ENCODE data around the gene NDUFA5.

Gene NDUFA5

DNA sequence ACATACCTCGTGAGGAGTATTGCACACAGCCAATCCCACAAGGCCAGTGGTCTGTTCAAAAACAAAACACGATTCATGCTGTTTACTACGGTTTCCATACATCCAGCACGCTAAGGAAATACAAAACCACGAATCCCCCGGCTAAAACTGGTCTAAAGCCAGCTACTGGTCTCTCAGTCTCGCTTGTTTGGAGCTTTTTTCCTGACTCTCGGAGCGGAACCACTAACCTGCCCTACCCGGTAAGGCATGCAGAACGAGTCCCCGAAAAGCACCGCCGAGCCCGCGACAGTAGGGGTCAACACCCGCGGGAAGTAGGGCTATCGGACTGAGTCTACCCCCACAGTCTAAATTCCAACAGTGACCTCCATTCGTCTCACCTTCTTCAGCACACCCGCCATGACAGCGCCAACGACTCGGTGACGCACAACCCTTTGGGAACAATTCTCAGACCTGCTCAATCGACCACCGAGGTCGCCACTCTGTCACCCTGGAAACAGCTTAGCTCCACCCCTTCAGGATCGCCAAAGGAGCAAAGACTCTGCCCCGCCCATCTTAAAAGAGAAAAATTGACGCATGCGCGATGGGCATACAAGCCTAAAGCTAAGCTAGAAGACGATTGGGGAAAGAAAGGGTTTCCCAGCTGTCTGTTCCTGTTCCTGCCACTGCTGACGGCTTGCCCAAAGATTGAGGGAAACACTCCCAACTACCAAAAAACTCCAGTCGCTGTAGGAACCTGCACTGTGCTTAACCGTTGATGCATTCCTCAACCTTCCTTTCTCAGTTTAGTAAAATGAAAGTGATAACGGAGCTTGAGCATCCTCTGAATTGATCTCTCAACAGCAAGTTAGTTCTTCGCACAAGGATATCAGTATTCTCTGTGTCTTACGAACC is at the start of gene NDUFA5:
NDUFA5 (minus strand) TSS at position 421 of the 891 bp plus-strand sequence; CDS start at position 398, 23 bp downstream.
- DNase-seq (ENCODE audit: low read depth in 2 of 2): peak; percentile 90 to 94

GRCh38 chr7:123604739-123605138 is 47.1 kb upstream of the NDUFA5 start:
- no peak for DNase-seq (ENCODE audit: low read depth in 2 of 2)

- DNase-seq (ENCODE audit: low read depth in 2 of 2): no peak
Observed at GRCh38 chr7:123602648-123603047, 45.0 kb upstream of the NDUFA5 start.

GRCh38 chr7:123601530-123601929 is 43.9 kb upstream of the NDUFA5 start, which contains the start of gene ASB15:
Gene ASB15 (plus strand): TSS chr7:123601821. CDS start chr7:123614503, 12,682 bp downstream.
- DNase-seq (ENCODE audit: low read depth in 2 of 2): no peak

DNA sequence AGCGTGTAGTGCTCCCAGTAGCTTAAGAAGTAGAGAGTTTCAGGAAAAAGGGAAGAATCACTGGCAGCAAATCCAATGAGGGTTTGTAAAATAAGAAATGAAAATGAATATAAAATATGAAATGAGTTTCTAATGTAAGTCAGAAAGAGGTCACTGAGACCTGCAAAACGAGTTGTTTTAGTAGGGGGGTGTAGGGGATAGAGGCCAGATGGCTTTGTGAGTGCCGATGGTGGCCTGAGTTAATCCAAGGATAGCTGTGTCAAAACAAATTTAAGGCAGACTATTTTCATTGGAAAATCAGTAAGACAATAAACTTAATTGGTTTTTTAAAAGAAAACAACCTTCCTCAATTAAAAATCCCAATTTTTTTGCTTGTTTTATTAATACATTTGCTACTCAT is 43.3 kb upstream of the NDUFA5 start:
- DNase-seq (ENCODE audit: low read depth in 2 of 2): no peak

GRCh38 chr7:123599766-123600165 is 42.1 kb upstream of the NDUFA5 start:
- no peak for DNase-seq (ENCODE audit: low read depth in 2 of 2)

DNA sequence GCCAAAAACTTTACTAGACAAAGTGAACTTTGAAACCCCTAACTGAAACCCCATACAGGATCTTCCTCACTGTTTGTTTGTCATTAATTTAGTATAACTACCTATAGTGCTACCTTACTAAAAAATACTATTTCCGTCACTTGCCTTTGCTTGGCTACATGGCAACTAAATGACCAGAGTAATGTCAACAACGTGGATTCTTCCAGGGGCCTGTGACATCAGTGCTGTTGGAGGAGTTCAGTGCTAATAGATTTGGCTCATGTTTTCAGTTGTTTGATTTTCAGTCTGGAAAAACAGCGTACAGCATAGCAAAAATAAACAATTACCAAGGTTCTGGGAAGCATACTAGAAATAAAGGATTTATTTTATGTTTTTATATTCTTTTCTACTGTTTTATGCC is 41.0 kb upstream of the NDUFA5 start:
- no peak for DNase-seq (ENCODE audit: low read depth in 2 of 2)

DNA sequence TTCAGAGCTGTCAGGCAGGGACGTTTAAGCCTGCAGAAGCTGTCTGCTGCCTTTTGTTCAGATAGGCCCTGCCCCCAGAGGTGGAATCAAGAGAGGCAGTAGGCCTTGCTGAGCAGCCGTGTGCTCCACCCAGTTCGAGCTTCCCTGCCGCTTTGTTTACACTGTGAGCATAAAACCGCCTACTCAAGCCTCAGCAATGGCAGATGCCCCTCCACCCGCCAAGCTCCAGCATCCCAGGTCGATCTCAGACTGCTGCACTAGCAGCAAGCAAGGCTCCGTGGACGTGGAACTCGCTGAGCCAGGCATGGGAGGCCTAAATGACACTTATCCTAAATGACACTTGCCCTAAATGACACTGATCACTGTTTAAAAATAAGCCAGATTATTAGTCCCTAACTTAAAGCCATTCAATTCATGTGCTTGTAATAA is 37.2 kb upstream of the NDUFA5 start:
- DNase-seq (ENCODE audit: low read depth in 2 of 2): no peak

DNA sequence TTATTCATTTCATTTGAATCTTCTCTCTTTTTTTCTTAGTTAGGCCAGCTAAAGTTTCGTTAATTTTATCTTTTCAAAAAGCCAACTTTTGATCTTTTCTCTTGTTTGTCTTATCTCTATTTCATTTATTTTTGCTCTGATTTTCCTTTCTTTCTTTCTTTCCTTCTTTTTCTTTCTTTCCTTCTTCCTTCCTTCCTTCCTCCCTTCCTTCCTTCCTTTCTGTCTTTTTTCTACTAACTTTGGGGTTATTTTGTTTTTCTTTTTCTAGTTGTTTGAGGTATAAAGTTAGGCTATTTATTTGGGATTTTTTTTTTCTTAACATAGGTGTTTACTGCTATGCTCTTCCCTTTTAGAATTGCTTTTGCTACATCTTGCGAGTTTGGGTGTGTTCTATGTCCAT is 30.8 kb upstream of the NDUFA5 start:
- no peak for DNase-seq (ENCODE audit: low read depth in 2 of 2)

DNA sequence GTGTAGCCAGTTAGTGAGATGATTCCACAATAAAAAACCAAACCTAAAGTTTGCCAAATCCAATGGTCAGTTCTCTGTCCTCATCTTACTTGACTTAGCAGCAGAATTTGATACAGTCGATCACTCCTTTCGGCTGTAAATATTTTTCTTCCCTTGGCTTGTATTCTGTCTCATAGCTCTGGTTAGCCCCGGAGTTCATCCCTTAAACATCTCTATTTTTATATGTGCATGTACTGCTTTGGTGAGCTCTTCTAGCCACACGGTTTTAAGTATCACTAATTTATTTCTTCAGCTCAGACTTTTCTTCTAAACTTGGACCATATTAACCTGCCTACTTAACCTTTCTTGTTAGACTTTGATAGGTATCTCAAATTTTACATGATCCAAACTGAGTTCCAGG is 26.2 kb upstream of the NDUFA5 start:
- DNase-seq (ENCODE audit: low read depth in 2 of 2): no peak

- no peak for DNase-seq (ENCODE audit: low read depth in 2 of 2)
Observed at GRCh38 chr7:123581162-123581459, 23.5 kb upstream of the NDUFA5 start.

GRCh38 chr7:123580406-123581161 is 23.0 kb upstream of the NDUFA5 start:
- no peak for DNase-seq (ENCODE audit: low read depth in 2 of 2)

DNA sequence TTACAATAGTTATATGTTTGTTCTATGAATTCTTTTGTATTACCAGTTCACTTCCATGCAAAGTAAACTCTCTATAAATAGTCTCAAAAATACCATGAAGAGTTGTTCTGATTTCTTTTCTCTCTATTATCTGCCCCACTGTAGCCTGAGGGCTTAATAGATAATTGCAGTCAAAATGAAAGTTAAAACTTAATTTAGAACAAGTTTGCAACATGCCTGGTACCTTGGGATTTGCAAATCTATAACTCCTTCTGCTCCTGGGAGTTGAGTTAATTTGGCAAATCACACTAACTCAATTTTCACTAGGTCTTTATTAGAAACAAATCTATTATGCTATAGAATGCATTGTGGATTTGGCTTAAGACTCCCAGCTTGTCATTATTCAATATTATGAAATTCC is 21.8 kb upstream of the NDUFA5 start:
- DNase-seq (ENCODE audit: low read depth in 2 of 2): no peak

- DNase-seq (ENCODE audit: low read depth in 2 of 2): no peak
Observed at GRCh38 chr7:123573896-123574467, 16.4 kb upstream of the NDUFA5 start.

GRCh38 chr7:123573341-123573740 is 15.7 kb upstream of the NDUFA5 start:
- no peak for DNase-seq (ENCODE audit: low read depth in 2 of 2)

DNA sequence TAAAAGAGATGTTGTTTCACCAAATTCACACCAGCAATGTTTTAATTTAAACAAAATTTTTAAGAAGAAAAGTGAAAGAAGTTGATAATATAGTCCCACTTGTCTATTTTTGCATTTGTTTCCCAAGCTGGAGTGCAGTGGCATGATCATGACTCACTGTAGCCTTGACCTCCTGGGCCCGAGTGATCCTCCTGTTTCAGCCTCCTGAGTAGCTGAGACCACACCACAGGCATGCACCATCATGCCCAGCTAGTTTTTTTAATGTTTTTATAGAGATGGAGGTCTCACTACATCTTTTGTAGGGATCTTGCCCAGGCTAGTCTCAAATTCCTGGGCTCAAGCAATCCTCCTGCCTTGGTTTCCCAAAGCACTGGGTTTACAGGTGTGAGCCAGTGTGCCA is 14.1 kb upstream of the NDUFA5 start:
- no peak for DNase-seq (ENCODE audit: low read depth in 2 of 2)

- DNase-seq (ENCODE audit: low read depth in 2 of 2): no peak
Observed at GRCh38 chr7:123571187-123571586, 13.6 kb upstream of the NDUFA5 start.

DNA sequence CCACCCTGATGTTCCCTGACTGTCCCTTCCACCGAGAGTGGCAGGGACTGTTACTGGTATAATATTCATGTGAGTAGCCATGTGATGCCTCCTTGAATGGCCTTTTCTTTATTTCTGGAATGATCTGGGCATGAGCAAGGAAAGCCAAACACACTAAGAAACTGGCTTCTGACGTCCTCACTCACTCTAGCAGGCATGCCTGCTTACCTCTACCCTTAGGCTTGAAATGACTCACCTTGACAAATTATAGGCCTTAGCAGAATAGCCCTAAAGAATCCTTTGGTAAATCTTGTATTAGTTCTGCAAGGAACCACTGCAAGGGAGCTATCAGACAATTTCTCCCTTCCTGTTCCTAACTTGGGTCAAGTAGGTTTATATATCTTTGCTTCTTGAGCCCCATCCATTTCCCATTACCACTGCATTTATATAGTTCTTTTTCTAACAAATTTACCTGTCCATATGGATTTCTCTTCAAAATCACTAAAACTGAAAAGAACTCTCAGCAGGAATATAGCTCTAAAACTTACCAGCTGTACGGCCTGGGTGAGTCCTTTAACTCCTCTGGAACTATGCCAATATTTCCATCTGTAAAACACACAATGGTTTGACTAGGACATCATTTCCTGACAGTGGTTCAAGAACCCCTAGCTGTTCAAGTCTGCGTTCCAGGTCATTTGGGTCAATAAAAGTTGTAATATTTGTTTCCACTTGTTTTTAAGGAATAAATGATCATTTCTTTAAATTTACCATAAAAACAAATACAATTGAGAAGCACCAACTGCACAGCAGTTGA is 13.0 kb upstream of the NDUFA5 start:
- DNase-seq (ENCODE audit: low read depth in 2 of 2): no peak

DNA sequence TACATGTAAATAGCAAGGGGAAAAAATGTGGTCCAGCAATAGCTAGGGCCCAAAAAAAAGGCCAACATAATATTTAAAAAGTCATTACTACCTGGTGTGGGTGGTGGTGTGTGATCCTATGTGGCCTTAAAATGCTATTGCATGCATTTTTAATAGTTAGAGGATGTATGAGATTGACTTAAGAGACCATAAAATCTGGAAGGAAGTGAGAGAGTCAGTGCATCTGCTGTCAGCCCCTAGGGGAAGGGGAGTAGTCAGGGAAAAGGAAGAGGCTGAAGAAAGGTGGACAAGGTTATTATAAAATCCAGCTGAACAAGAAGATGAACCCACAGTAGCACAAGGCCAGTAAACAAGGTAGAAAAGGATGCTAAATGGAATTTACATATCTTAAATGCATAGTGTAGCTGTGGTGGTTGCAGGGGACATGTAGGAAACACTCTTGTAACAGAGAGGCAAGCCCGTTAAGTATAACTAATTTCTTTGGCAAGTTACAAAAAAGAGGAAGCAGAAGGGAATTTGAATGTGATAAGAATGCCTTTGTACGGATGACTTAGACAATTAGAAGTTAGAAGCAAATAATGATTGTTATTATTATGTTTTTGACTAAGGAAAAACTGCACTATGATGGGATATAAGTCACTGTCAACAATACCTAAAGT is 11.9 kb upstream of the NDUFA5 start:
- DNase-seq (ENCODE audit: low read depth in 2 of 2): no peak

DNA sequence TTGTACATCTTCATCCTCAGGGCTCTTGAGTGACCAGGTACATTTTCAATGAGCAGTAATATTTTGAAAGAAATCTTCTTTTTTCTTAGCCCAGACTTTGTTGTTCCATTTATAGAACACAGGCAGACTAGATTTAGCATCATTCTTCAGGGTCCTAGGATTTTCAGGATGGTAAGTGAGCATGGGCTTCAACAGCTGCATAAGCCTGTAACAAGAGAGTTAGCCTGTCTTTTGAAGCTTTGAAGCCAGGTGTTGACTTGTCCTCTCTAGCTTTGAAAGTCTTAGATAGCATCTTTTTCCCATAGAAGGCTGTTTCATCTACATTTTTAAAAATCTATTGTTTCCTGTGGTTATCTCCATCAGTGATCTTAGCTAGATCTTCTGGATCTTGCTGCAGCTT is 4.5 kb upstream of the NDUFA5 start:
- DNase-seq (ENCODE audit: low read depth in 2 of 2): no peak

GRCh38 chr7:123558289-123558874 is 764 bp upstream of the NDUFA5 start:
- no peak for DNase-seq (ENCODE audit: low read depth in 2 of 2)
